A549 (cell line): ENCODE data around the gene MOBP. TPM values are rescaled to one million over a fixed set of nuclear protein-coding genes. Genes with fewer than 3 reads are reported as not detected.

Experiments used
- ATAC-seq, 2 experiments: fragments of 200-7000 bp in 1 of 2; fragments of >200 bp in 1 of 2; cut with Nextera tagmentation in 1 of 2; cut with Tn5 transposase in 1 of 2; 3 replicates each; pipeline versions ENCODE4 v1.8.0 to v1.9.1; 2018 to 2020; ENCODE audit warnings: mild to moderate bottlenecking in 1 of 2, moderate library complexity in 1 of 2
- CTCF ChIA-PET: fragments of 300-600 bp; sonication (Branson Sonifier 250); formaldehyde crosslinking; extraction: SDS; loops from one replicate; lab custom pipeline; 2021; ENCODE audit warnings: antibody characterized with exemption, inconsistent platforms; lab: Yijun Ruan, JAX
- POLR2A ChIA-PET: fragments of 350-600 bp; formaldehyde crosslinking; extraction: SDS; loops from one replicate; lab custom pipeline; 2021; ENCODE audit warnings: antibody characterized with exemption, inconsistent platforms; lab: Yijun Ruan, JAX
- DNase-seq, 2 experiments: peaks; one replicate each; pipeline versions ENCODE4 v3.0.0 to v3.0.0-alpha.2; 2011 to 2016; ENCODE audit warnings: low read depth in 1 of 2, low spot score in 1 of 2
- FAIRE-seq: peaks from 2 replicates; lab custom pipeline; 2011; peaks lifted over from hg19 to GRCh38; lab: Jason Lieb, UNC
- H3K27ac ChIP-seq, 2 experiments: fragments of >200 bp; sonication (Bioruptor Twin); formaldehyde crosslinking; 3 replicates each; pipeline ENCODE4 v1.5.1; 2016 to 2017
- H3K4me1 ChIP-seq: fragments of >200 bp; sonication (Bioruptor Twin); formaldehyde crosslinking; 3 replicates; pipeline ENCODE4 v1.6.1; 2016
- H3K4me2 ChIP-seq: fragments of >200 bp; sonication (Bioruptor Twin); formaldehyde crosslinking; 3 replicates; pipeline ENCODE4 v1.6.1; 2016
- H3K4me3 ChIP-seq: fragments of >200 bp; sonication (Bioruptor Twin); formaldehyde crosslinking; 3 replicates; pipeline ENCODE4 v1.5.1; 2016
- H3K9me3 ChIP-seq: fragments of >200 bp; sonication (Bioruptor Twin); formaldehyde crosslinking; 3 replicates; pipeline ENCODE4 v1.6.1; 2016
- ATOH8 ChIP-seq: fragments of 250-450 bp; sonication (Bioruptor Pico); IDR thresholded peaks from 2 replicates; pipeline ENCODE4 v1.5.0; 2020; ENCODE audit warnings: low read depth, mild to moderate bottlenecking, moderate library complexity
- BCL3 ChIP-seq: fragments of >200 bp; sonication (Bioruptor Twin); formaldehyde crosslinking; IDR thresholded peaks from 3 replicates; pipeline ENCODE4 v1.6.1; 2016
- CBX2 ChIP-seq: fragments of 200-600 bp; sonication (generic); IDR thresholded peaks from 2 replicates; pipeline ENCODE4 v1.6.1; 2016; ENCODE audit warnings: low read depth, mild to moderate bottlenecking, borderline replicate concordance
- CBX8 ChIP-seq: fragments of 200-600 bp; sonication (generic); IDR thresholded peaks from 2 replicates; pipeline ENCODE4 v1.6.1; 2016
- E2F6 ChIP-seq: IDR thresholded peaks from 2 replicates; pipeline ENCODE4 v1.6.1; 2012; ENCODE audit warnings: low read depth, borderline replicate concordance
- EHMT2 ChIP-seq: fragments of 200-600 bp; sonication (generic); IDR thresholded peaks from 2 replicates; pipeline ENCODE4 v1.6.1; 2016; ENCODE audit warnings: antibody characterized with exemption, low read depth, mild to moderate bottlenecking, moderate library complexity
- FOXS1 ChIP-seq: fragments of 250-450 bp; sonication (Bioruptor Pico); IDR thresholded peaks from 2 replicates; pipeline ENCODE4 v1.5.0; 2020; ENCODE audit warnings: mild to moderate bottlenecking, moderate library complexity
- HDAC2 ChIP-seq: fragments of 200-600 bp; sonication (generic); IDR thresholded peaks from 2 replicates; pipeline ENCODE4 v1.6.1; 2016
- HEYL ChIP-seq: fragments of 250-450 bp; sonication (Bioruptor Pico); IDR thresholded peaks from 2 replicates; pipeline ENCODE4 v1.8.0; 2021; ENCODE audit warnings: mild to moderate bottlenecking, moderate library complexity
- MAFK ChIP-seq: fragments of 450-650 bp; IDR thresholded peaks from 2 replicates; pipeline ENCODE4 v1.6.1; 2014; ENCODE audit not compliant: partially characterized antibody
- MAX ChIP-seq: IDR thresholded peaks from 2 replicates; pipeline ENCODE4 v1.6.1; 2012
- MAZ ChIP-seq: fragments of 150-350 bp; IDR thresholded peaks from 2 replicates; pipeline ENCODE4 v1.6.1; 2014; ENCODE audit warnings: antibody characterized with exemption, low read depth, low read length, borderline replicate concordance
- NPAS2 ChIP-seq: fragments of 250-450 bp; sonication (Bioruptor Pico); IDR thresholded peaks from 2 replicates; pipeline ENCODE4 v1.8.0; 2022; ENCODE audit warnings: mild to moderate bottlenecking, moderate library complexity, borderline replicate concordance
- PHF8 ChIP-seq: fragments of 200-600 bp; sonication (generic); IDR thresholded peaks from 2 replicates; pipeline ENCODE4 v1.6.1; 2016; ENCODE audit warnings: low read depth, mild to moderate bottlenecking, antibody characterized with exemption, moderate library complexity, borderline replicate concordance
- REST ChIP-seq: fragments of 200-600 bp; sonication (generic); IDR thresholded peaks from 2 replicates; pipeline ENCODE4 v1.6.1; 2016; ENCODE audit warnings: antibody characterized with exemption, mild to moderate bottlenecking, moderate library complexity
- RNF2 ChIP-seq: fragments of 200-600 bp; sonication (generic); IDR thresholded peaks from 2 replicates; pipeline ENCODE4 v1.6.1; 2016; ENCODE audit warnings: low read depth, mild to moderate bottlenecking, antibody characterized with exemption, moderate library complexity, borderline replicate concordance
- USF2 ChIP-seq: fragments of 450-650 bp; IDR thresholded peaks from 2 replicates; pipeline ENCODE4 v1.6.1; 2014; ENCODE audit warnings: antibody characterized with exemption
- ZFP36 ChIP-seq: fragments of 450-650 bp; IDR thresholded peaks from 2 replicates; pipeline ENCODE4 v1.6.1; 2014; ENCODE audit warnings: borderline replicate concordance; ENCODE audit not compliant: partially characterized antibody
- WGBS: methylation state at CpG from one replicate; pipeline ENCODE4 v1.1.6; 2017; ENCODE audit errors: missing lambda C conversion rate; 5-methylcytosine and 5-hydroxymethylcytosine counted together
- polyA plus RNA-seq, 4 experiments: library from polyadenylated mRNA; depleted of rRNA in 3 of 4; stranded (reverse); fragments of >200 nt; fragmentation: RNase III in 1 of 4; extraction: RNeasy Plus Mini Kit Qiagen cat#74134 plus additional on column Dnase treatment in 1 of 4; gene quantifications; 2 replicates in 3 of 4; 3 replicates in 1 of 4; pipeline ENCODE4 v1.2.3, GENCODE V29; 2011 to 2017

MOBP gene
- polyA plus RNA-seq, 2 of the 4 experiments (the other 2 are of a cell fraction), result 0.10 TPM; not detected in 1

GRCh38 chr3:39478226-39478625, 10.7 kb downstream of the MOBP start:
- no peak for FAIRE-seq

More at GRCh38 chr3:39478226-39478625, 10.7 kb downstream of the MOBP start:
- TF ChIP-seq ZFP36 (no peak), REST (no peak), E2F6 (no peak), RNF2 (no peak), BCL3 (no peak), USF2 (no peak), NPAS2 (CRISPR knock-in tag) (no peak), CBX2 (no peak), MAX (no peak), MAZ (no peak), HEYL (no peak), PHF8 (no peak), EHMT2 (no peak), HDAC2 (no peak), ATOH8 (CRISPR knock-in tag) (no peak), CBX8 (no peak), MAFK (no peak), FOXS1 (CRISPR knock-in tag) (no peak)
- Histone ChIP-seq H3K27ac (no peak overlapping the region), H3K9me3 (no peaks in the 10 kb centered on the region), H3K4me2 (no peak overlapping the region), H3K4me3 (no peak overlapping the region), H3K4me1 (no peaks in the 10 kb centered on the region)
- WGBS, result 21% methylated on average over 1 of the region's 1 CpG
- CTCF ChIA-PET, result interaction anchor here (0.6 to 1.6 kb wide), 3 partner anchors 21 to 33 kb away, joined by 3 to 5 read pairs (median 4); no protein-coding TSS in a partner anchor
- DNase-seq (no peak), ATAC-seq (no peak)
- POLR2A ChIA-PET, result no interaction called here
